PFSK-1 (cell line): ENCODE data around the gene SMOC2.

Source experiments
- FOXP2 ChIP-seq: optimal IDR thresholded peaks from 2 replicates; pipeline ENCODE3; 2011; ENCODE audit warnings: borderline replicate concordance, control low read depth, inconsistent platforms; ENCODE audit not compliant: insufficient read depth; ENCODE audit errors: extremely low read length, extremely low read depth
- POLR2AphosphoS5 ChIP-seq: IDR thresholded peaks from 2 replicates; pipeline ENCODE4 v1.6.1; 2012; ENCODE audit warnings: low read depth, mild to moderate bottlenecking, control low read depth, low read length, moderate library complexity
- REST ChIP-seq, 2 experiments: IDR thresholded peaks; 2 replicates each; pipeline versions ENCODE4 v1.6.1 to v1.8.0; 2011 to 2012; ENCODE audit warnings: low read depth in 2 of 2, low read length in 2 of 2, control low read depth in 1 of 2, inconsistent platforms in 1 of 2, mild to moderate bottlenecking in 1 of 2, moderate library complexity in 1 of 2; ENCODE audit not compliant: insufficient read depth in 1 of 2
- SIN3A ChIP-seq: IDR thresholded peaks from 2 replicates; pipeline ENCODE4 v1.6.1; 2012; ENCODE audit warnings: mild to moderate bottlenecking, low read length, moderate library complexity, borderline replicate concordance; ENCODE audit not compliant: insufficient read depth
- TAF1 ChIP-seq: IDR thresholded peaks from 2 replicates; pipeline ENCODE4 v1.6.1; 2012; ENCODE audit warnings: low read length, control low read depth, borderline replicate concordance; ENCODE audit not compliant: insufficient read depth

The SMOC2 gene

GRCh38 chr6:168559574-168560098 is 118.7 kb downstream of the SMOC2 start:
- TF ChIP-seq POLR2AphosphoS5 = no peak
- TF ChIP-seq TAF1 = no peak
- no peak for TF ChIP-seq REST (IDR thresholded peaks at IDR 0.05; ENCODE audit: insufficient read depth in 1 of 2, low read depth in 2 of 2, low read length in 2 of 2)
- no peak for TF ChIP-seq FOXP2
- TF ChIP-seq SIN3A = no peak

GRCh38 chr6:168560126-168560525 is 119.1 kb downstream of the SMOC2 start:
- TF ChIP-seq POLR2AphosphoS5 (no peak), TAF1 (no peak), FOXP2 (no peak), SIN3A (no peak), REST (IDR thresholded peaks at IDR 0.05; ENCODE audit: insufficient read depth in 1 of 2, low read depth in 2 of 2, low read length in 2 of 2) (no peak)

GRCh38 chr6:168562576-168563151 is 121.7 kb downstream of the SMOC2 start:
- TF ChIP-seq FOXP2 (no peak), TAF1 (no peak), SIN3A (no peak), REST (IDR thresholded peaks at IDR 0.05; ENCODE audit: insufficient read depth in 1 of 2, low read depth in 2 of 2, low read length in 2 of 2) (no peak), POLR2AphosphoS5 (no peak)

- TF ChIP-seq POLR2AphosphoS5 = no peak
- no peak for TF ChIP-seq TAF1
- TF ChIP-seq SIN3A = no peak
- TF ChIP-seq REST (IDR thresholded peaks at IDR 0.05; ENCODE audit: insufficient read depth in 1 of 2, low read depth in 2 of 2, low read length in 2 of 2) = no peak
- TF ChIP-seq FOXP2 = no peak
Observed at GRCh38 chr6:168563656-168564055, 122.7 kb downstream of the SMOC2 start.
